Transverse colon (tissue), 3 donors: ENCODE data around the gene ADGRB3.

ENCODE experiments used
- EP300 ChIP-seq: sonication (generic); formaldehyde crosslinking; IDR thresholded peaks from one replicate; pipeline ENCODE4 v1.6.1; 2017; ENCODE audit warnings: antibody characterized with exemption, low read depth
- POLR2AphosphoS5 ChIP-seq, 3 donors: sonication (generic); formaldehyde crosslinking; IDR thresholded peaks; one replicate each; pipeline ENCODE4 v1.6.1; 2016; ENCODE audit warnings: antibody characterized with exemption in 3 of 3

DNA sequence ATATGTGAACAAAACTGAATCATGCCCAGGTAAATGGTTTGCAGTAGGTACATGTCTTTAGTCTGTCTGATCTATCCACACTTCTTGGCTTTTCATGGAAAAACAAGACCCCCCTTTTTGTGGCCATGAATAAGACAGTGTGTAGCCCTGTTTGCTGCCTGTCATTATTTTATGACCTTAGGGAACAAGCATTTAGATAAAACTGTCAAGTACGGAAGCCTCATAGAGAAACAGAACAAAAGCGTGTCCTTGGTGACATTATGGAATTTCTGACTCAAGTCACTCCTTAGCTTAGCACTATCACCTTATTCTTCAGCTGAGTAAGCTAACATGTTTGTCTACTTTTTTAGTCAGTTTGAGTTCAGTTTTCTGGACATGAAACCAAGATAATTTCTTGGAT is 476.2 kb downstream of the ADGRB3 start:
- no peak for TF ChIP-seq EP300
- no peak for TF ChIP-seq POLR2AphosphoS5 (IDR thresholded peaks at IDR 0.05)
